ENCODE data around the gene RASGRP3.
"Not testable (repeated sequence)": the region's sequence is repeated elsewhere in the genome, so short reads cannot be mapped to it uniquely, and the experiment has no call there.

Gene RASGRP3

GRCh38 chr2:33457556-33458247, 18.7 kb upstream of the RASGRP3 start:
- no peak for DNase-seq (ENCODE audit: low spot score)

GRCh38 chr2:33458248-33458819, 18.1 kb upstream of the RASGRP3 start:
- no peak for DNase-seq (ENCODE audit: low spot score)

GRCh38 chr2:33459745-33460144, 16.7 kb upstream of the RASGRP3 start:
- DNase-seq (ENCODE audit: low spot score): no peak

- not testable (repeated sequence) for DNase-seq (ENCODE audit: low spot score)
Measured at GRCh38 chr2:33462512-33462911, 13.9 kb upstream of the RASGRP3 start.

- no peak for DNase-seq (ENCODE audit: low spot score)
Measured at GRCh38 chr2:33467413-33467812, 9.0 kb upstream of the RASGRP3 start.

GRCh38 chr2:33469238-33469637, 7.2 kb upstream of the RASGRP3 start:
- DNase-seq (ENCODE audit: low spot score): no peak

GRCh38 chr2:33475224-33476130, 972 bp upstream of the RASGRP3 start:
- peak; percentile 92 for DNase-seq (ENCODE audit: low spot score)

- peak; percentile 57 for DNase-seq (ENCODE audit: low spot score)
Measured at GRCh38 chr2:33476793-33477190, 343 bp downstream of the RASGRP3 start.

- peak; percentile 73 for DNase-seq (ENCODE audit: low spot score)
Measured at GRCh38 chr2:33477473-33478468, 1.3 kb downstream of the RASGRP3 start.

GRCh38 chr2:33478968-33479731, 2.7 kb downstream of the RASGRP3 start:
- DNase-seq (ENCODE audit: low spot score): no peak

GRCh38 chr2:33482518-33482917, 6.1 kb downstream of the RASGRP3 start:
- DNase-seq (ENCODE audit: low spot score): peak; percentile 52

GRCh38 chr2:33484042-33484621, 7.7 kb downstream of the RASGRP3 start:
- no peak for DNase-seq (ENCODE audit: low spot score)

- DNase-seq (ENCODE audit: low spot score): no peak
Measured at GRCh38 chr2:33485051-33485450, 8.6 kb downstream of the RASGRP3 start.

- no peak for DNase-seq (ENCODE audit: low spot score)
Measured at GRCh38 chr2:33486544-33486943, 10.1 kb downstream of the RASGRP3 start.

GRCh38 chr2:33488178-33488690, 11.8 kb downstream of the RASGRP3 start:
- DNase-seq (ENCODE audit: low spot score): no peak

- no peak for DNase-seq (ENCODE audit: low spot score)
Measured at GRCh38 chr2:33488715-33489540, 12.5 kb downstream of the RASGRP3 start.

GRCh38 chr2:33489835-33490431, 13.5 kb downstream of the RASGRP3 start:
- no peak for DNase-seq (ENCODE audit: low spot score)

GRCh38 chr2:33491441-33492084, 15.1 kb downstream of the RASGRP3 start:
- DNase-seq (ENCODE audit: low spot score): no peak

All from globus pallidus (tissue), 1 donor.